T-helper 2 cell treated with Interferon-gamma antibody and Interleukin-4, amounts not matched to agents 5 μg/mL and 100 μg/mL, for 36 hours (primary cell): ENCODE data around the gene SYP.
"Not testable (repeated sequence)": the region's sequence is repeated elsewhere in the genome, so short reads cannot be mapped to it uniquely, and the experiment has no call there.

Source experiments
- DNase-seq: peaks from one replicate; pipeline ENCODE4 v3.0.0; 2021; ENCODE audit warnings: low spot score
- H3K27ac Mint-ChIP-seq: one replicate; pipeline ENCODE4 v1.8.0; 2021; ENCODE audit warnings: mild to moderate bottlenecking, mixed read lengths
- H3K27me3 Mint-ChIP-seq: one replicate; pipeline ENCODE4 v1.8.0; 2021; ENCODE audit warnings: low read depth, mixed read lengths
- H3K36me3 Mint-ChIP-seq: one replicate; pipeline ENCODE4 v1.8.0; 2021; ENCODE audit warnings: low read depth, mixed read lengths
- H3K4me1 Mint-ChIP-seq: one replicate; pipeline ENCODE4 v1.8.0; 2021; ENCODE audit warnings: low read depth, mixed read lengths
- H3K4me3 Mint-ChIP-seq: one replicate; pipeline ENCODE4 v1.8.0; 2022; ENCODE audit warnings: mild to moderate bottlenecking, moderate library complexity, mixed read lengths
- H3K9me3 Mint-ChIP-seq: one replicate; pipeline ENCODE4 v1.8.0; 2021; ENCODE audit warnings: mixed read lengths

Gene SYP

GRCh38 chrX:49142264-49142663 is 57.7 kb downstream of the SYP start:
- not testable (repeated sequence) for H3K27ac Mint-ChIP-seq, H3K4me3 Mint-ChIP-seq, H3K27me3 Mint-ChIP-seq, H3K4me1 Mint-ChIP-seq, H3K36me3 Mint-ChIP-seq, DNase-seq
- peaks cover 16% of the 10 kb centered on the region for H3K9me3 Mint-ChIP-seq

- DNase-seq: no peak
- Mint-ChIP-seq H3K36me3 (peaks cover 7% of the 10 kb centered on the region), H3K27ac (no peak overlapping the region), H3K9me3 (peaks cover 16% of the 10 kb centered on the region), H3K4me3 (no peak overlapping the region), H3K4me1 (no peaks in the 10 kb centered on the region), H3K27me3 (no peaks in the 10 kb centered on the region)
Measured at GRCh38 chrX:49139713-49140112, 60.3 kb downstream of the SYP start.
